ENCODE results near the gene FSD1.
"Not testable (repeated sequence)": the region's sequence is repeated elsewhere in the genome, so short reads cannot be mapped to it uniquely, and the experiment has no call there.

The FSD1 gene

DNA sequence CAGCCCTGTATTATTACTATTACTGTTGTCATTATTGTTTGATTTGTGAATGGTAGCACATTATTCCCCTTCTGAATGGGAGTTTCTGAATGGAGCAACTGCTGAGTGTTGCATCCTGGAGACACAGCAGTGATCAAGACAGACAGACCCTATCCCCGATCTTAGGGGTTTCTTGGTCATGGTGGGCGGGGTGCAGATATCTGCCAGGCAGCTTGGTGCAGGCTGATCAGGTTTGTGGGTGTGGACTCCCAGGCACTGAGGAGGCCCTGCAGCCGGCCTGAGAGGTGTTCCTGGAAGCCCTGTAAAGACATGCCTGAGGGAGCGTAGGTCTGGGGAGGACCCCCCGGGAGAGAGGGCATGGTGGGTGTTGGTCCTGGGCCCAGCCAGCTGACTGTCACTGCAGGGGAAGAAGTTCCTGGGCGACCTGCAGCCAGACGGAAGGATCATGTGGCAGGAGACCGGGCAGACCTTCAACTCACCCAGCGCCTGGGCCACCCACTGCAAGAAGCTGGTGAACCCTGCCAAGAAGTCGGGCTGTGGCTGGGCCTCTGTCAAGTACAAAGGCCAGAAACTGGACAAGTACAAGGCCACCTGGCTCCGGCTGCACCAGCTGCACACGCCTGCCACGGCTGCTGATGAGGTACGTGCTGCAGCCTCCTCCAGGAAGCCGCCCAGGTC lies 41.1 kb downstream of the FSD1 start:
- ATAC-seq (no peak), DNase-seq (no peak)

DNA sequence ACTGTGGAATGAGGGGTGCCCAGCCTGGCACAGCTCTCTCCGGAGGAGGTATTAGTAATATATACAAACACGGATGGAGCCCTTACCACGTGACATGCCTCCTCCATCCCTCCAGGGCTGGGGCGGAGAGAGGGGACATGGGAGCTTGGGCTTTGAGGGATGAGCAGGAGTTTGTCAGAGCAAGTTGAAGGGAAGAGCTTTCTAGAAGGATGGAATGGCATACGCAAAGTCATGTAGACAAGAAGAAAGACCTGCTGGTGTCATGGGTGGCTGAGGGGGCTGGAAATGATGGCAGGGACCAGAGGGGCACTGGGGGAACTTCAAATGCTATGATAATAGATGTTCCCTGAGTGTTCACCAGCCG lies 41.6 kb downstream of the FSD1 start:
- DNase-seq (no peak), ATAC-seq (no peak)

DNA sequence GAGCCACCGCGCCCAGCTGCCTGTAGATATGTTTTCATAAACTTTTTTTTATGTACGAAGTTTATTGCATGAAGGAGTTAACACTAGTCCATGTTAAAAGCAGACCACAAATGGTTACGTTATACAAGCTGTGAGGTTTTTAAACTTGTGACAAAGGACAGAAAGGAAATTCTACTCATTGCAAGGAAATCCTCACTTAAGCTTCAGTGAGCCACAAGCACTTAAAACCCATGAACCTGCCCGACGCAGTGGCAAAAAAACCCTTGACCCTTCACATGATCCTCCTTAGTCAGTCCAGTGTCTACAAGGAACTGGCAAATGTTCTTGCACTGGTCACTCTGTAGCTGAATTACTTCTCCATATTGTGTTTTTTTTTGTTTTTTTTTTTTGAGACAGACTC lies 43.1 kb downstream of the FSD1 start:
- no peak for ATAC-seq
- DNase-seq, result no peak

DNA sequence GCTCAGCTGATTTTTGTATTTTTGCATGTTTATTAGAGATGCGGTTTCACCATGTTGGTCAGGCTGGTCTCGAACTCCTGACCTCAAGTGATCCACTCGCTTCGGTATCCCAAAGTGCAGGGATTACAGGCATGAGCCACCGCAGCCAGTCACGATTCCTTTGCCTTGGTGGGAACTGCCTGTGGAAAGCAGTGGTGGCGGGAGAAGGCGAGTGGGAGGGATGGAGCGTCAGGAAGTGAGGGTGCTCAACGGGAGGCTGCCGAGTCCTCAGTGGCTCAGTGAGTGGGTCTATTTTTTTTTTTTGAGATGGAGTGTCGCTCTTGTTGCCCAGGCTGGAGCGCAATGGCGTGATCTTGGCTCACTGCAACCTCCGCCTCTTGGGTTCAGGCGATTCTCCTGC lies 44.8 kb downstream of the FSD1 start:
- ATAC-seq, DNase-seq: not testable (repeated sequence)

DNA sequence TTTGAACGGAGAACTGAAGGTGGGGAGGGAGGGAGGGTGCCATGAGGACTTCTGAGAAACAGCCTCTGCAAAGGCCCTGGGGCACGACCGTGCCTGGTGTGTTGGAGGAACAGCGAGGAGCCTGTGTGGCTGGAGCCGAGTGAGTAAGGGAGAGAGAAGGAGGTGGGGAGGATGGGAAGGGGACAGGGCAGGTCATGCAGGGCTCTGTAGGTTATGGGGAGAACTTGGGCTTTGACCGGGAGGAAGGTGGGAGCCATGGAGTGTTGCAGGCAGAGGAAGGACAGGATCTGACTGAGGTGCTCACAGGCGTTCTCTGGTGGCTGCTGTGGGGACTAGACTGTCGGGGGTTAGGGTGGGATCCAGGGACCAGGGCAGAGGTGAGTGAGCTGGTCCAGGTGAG lies 45.7 kb downstream of the FSD1 start:
- DNase-seq, result no peak
- no peak for ATAC-seq

DNA sequence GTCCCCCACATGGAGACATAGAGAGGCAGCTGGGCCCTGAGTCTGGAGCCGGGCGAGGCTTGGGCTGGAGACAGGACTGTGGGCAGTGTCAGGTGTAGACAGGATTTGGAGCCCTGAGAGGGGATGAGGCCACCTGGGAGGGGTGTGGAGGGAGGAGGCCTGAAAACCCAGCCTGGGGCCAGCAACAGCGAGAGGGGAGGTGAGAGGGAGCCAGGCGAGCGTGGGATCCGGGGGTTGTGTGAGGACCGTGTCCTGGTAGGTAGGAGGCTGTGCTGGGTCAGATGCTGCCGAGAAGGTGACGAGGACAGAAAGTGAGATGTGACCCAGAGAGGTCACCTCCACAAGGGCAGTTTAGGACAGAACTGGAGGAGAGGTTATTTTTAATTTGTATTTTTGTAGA lies 46.3 kb downstream of the FSD1 start:
- ATAC-seq (no peak), DNase-seq (no peak)

DNA sequence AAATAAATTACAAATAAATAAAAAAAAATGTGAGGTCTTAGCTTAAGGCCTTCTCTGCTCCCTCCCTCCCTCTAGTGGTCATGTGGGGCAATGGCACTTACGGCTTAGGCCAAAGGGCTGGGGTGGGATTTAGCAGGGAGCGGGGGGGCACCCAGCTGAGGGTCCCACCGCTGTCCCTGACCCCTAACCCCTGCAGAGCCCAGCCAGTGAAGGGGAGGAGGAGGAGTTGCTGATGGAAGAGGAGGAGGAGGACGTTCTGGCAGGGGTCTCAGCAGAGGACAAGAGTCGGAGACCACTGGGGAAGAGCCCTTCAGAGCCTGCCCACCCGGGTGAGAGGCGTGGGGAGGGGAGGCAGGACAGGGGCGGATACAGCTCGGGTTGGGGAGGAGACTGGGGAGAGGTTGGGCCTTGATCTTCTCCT lies 48.3 kb downstream of the FSD1 start:
- peak; percentile 74 for DNase-seq
- peak; percentile 58 for ATAC-seq

DNA sequence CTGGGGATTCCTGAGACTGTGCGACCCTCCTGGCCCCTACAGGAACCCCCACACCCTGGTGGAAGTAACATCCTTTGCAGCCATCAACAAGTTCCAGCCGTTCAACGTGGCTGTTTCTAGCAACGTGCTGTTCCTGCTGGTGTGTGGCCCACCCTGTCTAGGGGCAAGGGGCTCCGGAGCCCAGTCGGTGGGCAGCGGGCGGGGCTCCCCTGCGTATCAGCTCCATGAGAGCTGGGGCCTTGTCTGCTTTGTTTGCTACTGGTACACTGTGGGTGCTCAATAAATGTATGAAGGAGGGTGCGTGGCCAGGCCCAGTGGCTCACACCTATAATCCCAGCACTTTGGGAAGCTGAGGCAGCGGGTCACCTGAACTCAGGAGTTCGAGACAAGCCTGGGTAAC lies 49.9 kb downstream of the FSD1 start:
- ATAC-seq (no peak), DNase-seq (no peak)

DNA sequence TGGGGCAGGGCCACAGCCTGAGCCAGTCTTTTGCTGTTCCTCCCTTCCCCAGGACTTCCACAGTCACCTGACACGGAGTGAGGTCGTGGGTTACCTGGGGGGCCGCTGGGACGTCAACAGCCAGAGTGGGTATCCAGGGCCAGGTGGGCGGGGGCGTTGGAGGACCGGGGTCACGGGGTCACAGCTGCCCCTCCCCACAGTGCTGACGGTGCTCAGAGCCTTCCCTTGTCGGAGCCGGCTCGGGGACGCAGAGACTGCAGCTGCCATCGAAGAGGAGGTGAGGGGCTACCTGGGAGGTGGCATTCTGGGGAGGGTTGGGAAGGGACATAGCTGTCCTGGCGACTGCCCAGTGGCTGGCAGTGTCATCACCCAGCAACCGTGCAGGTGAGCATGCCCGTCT lies 50.5 kb downstream of the FSD1 start:
- DNase-seq (no peak), ATAC-seq (no peak)

DNA sequence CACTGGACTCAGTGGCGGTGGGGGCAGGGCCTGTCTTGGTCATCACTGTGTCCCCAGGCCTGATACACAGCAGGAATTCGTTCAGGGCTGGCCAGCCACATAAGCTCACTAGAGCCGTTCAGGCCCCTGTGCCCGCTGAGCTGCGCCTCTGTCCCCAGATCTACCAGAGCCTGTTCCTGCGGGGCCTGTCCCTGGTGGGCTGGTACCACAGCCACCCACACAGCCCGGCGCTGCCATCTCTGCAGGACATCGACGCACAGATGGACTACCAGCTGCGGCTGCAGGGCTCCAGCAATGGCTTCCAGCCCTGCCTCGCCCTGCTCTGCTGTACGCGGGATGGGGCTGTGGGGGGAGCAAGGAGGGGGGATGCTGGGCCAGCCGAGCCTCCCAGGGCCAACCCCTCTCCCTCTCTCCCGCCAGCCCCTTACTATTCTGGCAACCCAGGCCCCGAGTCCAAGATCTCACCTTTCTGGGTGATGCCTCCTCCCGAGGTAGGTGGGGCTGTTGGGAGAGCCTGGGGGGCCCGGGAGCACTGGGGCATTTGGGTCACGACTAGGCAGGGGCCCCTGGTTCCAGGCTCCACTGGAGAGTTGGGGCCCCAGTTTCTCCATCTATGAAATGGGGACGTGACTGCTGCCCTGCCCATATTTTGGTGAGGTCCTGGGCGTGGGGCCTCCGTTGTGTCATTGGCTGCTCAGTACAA lies 52.8 kb downstream of the FSD1 start:
- DNase-seq, result no peak
- ATAC-seq, result no peak

DNA sequence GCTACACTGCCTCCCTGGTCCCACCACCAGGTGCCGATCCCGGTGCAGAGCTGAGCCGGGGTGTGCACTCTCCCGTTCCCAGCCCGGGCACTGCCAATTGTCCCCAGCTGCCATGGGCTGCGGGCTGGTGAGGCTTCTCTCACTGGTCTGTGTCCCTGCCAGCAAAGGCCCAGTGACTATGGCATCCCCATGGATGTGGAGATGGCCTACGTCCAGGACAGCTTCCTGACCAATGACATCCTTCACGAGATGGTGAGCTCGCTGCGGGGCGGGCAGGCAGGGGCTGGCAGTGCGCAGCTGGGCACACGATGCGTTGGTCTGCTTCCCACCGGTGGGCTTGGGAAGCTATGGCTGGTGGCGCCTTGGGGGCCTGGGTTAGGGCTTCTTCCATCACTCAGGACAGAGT lies 53.5 kb downstream of the FSD1 start:
- no peak for DNase-seq
- ATAC-seq, result no peak

DNA sequence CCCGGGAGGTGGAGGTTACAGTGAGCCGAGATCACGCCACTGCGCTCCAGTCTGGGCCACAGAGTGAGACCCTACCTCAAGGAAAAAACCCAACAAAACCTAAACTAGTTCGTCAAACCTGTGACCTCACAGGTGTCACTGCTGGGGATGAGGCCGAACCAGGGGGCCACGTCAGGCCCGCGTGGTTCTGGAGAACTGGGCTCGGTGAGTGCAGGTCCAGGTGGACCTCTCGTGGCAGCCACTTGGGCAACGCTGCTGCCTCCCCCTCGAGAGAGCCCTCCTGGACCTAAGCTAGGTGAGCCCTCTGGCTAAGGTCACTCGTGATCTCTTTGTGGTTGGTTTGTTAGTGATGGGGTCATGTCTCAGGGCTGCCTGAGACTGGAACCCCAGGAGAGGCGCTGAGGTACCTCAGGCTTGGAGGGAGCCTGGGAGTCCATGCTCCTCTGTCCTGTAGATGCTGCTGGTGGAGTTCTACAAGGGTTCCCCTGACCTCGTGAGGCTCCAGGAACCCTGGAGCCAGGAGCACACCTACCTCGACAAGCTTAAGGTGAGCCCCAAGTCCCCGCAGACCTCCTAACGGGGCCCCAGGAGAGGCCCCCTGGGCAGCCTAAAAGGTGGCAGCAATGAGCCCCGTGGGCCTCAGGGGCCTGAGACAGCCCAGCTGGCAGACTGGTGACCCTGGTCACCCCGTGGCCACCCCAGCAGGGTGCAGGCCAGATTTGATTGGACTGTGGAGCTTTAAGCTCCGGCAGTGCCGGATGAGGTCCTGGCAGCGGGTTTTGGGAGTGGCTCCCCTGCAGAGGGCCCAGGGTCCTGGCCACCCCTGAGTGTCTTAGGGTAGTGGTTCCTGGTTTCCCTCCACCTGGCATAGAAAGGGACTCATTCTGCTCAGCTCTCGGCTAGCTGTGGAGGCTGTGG lies 54.6 kb downstream of the FSD1 start:
- ATAC-seq, result no peak

DNA sequence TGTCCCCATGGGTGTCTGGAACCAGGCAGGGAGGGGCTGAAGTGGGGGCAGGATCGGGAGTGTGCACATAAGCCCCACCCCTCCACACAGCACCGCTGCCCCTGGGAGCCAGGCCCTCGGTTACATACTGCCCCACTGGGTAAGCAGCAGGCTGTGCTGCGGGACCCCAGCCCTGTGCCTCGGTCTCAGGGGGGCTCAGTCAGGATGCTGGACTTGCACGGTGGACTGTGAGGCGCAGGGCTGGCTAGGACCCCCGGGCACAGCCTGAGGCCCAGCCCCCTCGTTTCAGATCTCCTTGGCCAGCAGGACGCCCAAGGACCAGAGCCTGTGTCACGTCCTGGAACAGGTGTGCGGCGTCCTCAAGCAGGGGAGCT lies 55.2 kb downstream of the FSD1 start:
- DNase-seq, result no peak
- no peak for ATAC-seq

More for the DNA sequence above, 54.6 kb downstream of the FSD1 start:
- DNase-seq, result no peak

DNA sequence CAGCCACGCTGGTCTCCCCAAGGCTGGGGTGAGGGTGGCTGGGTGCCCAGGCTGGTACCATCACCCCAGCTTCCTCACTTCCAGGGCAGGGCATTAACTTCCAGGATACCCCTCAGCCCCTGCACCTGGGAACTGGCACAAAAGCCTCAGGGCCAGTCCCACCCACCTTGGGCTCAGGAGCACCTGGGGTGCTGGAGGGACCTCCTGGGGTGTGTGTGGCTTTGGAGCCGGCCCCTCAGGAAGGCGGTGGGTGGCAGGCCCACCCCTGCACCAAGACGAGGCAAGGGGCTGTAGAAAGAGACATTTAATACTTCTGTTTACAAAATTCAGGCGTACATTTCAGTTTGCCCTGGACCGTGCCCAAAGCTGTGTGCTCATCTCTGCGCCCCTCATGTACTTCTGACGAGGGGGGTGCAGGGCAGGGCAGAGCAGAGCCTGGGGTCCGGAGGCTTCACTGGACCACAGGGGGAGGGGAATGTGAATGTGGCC lies 55.7 kb downstream of the FSD1 start:
- DNase-seq, result no peak
- no peak for ATAC-seq

DNA sequence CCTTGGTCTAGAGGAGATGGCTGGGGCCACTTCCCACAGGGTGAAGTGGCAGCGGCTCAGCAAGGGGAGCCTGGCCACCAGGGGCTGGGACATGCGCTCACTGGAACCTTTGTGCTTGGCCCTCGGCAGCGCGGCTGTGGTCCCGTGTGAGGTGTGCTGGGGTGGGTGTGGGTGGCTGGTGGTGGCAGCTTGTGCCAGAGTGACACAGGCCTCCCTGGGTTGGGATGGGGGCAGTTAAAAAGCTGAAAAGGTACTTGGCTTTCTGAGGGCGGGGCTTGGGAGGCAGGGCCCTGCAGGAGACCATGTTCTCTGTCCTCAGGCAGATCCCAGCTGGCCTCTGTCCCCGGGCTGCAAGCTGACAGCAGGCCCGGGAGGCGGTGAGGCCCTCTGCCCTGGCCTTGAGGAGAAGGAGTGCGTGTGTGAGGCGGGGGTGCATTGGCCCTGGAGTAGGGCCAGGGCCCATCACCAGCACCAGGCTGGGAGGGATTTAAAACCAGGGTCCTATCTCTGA lies 56.3 kb downstream of the FSD1 start:
- DNase-seq (no peak), ATAC-seq (no peak)

DNA sequence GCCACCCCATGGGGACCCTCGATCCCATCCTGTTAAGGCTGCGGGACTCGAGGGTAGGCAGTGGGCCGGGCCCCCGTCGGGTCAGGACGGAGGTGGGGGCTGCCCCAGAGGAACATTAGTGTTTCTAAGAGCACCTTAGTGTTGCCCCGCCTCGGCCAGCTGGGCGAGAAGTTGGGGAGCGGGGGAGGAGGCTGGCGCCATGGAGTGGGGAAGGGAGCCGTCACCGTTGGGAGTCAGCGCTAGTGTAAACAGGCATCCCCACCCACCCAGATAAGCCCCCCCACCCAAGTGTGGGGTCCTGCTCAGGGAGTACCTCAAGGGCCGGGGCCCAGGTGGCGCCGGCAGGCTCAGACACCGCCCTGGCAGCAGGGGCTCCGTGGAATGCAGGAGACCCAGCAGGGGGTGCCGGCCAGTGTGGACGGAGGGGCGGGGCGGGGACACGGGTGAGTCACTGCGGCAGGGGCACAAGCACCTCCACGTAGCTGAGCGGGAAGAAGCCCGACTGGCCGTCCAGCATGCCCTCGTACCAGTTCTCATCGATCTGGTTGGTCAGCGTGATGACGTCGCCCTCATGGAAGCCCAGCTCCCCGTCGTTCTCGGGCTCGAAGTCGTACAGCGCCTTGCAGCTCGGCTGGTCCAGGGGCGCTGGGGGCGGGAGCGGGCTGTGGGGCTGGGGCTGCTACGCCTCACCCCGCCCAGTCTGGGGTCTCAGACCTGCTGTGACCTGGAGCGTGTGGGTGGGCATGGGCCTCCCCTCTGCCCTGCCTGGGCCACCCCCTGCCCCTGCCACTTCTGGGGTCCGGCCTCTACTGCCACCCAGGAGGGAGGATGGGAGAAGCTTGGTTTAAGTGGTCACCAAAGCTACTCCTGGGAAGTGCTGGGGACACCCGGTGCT lies 57.0 kb downstream of the FSD1 start:
- ATAC-seq (no peak), DNase-seq (no peak)

DNA sequence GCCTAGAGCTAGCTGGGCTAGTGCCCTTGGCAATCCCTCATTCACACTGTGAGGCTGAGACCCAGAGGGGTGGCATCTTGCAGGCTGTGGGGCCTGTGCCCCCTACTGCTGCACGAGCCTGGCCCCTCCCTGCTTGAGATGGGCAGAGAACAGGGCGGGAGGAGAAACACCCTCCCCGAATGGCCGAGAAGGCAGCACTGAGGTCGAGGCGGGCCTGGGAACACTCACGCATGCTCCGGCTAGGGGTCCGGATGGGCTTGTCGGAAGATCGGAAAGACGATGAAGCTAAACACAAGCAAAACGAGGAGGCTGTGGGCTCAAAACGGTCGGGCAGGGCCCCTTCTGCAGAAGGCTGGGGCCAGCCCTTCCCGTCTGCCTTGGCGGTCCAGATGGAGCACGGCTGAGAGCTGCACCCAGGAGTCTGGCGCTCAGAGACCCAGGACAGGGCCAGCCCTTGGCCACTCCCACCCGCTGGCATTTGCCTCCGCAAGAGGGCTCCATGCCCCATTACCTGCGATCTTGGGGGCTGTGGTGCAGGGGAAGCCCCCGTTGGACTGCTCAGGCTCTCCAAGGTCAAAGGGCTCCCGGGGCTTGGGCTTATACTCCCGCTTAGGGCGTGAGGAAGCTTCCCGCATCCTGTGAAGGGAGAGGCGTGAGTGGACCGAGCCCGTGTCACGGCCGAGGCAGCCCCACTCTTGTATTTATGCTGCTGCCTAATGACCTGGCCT lies 57.9 kb downstream of the FSD1 start:
- DNase-seq (no peak), ATAC-seq (no peak)

DNA sequence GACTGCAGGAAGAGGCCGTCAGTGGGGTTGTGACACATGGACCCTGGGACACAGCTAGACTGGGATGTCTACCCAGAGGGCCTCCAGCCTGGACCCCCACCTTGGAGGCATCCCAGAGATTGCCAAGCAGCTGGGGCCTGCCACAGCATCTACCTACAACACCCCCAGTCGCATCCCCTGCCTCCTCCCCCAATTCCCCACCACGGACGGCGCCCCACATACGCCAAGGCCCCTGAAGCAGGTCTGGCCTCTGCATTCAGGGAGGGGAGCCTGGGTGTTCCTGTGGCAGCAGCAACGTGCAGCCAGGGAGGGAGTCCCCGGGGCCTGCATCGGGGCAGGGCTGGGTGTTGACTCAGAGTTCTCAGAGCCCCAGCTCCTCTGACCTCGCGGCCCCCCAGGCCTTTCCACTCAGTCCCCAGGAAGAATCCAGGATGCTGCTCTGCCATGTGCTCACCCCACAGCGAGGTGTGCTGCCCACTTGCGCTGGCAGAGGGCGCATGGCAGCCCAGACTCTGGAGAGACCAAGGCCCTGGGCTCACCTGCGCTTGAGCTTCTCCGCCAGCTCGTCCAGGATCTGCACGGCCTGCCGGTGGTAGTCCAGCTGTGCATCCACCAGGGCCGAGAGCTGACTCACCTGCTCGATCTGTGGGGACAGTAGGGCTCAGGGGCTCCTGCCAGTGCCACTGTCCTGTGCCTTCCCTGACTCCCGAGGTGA lies 58.6 kb downstream of the FSD1 start:
- no peak for ATAC-seq
- DNase-seq, result no peak

DNA sequence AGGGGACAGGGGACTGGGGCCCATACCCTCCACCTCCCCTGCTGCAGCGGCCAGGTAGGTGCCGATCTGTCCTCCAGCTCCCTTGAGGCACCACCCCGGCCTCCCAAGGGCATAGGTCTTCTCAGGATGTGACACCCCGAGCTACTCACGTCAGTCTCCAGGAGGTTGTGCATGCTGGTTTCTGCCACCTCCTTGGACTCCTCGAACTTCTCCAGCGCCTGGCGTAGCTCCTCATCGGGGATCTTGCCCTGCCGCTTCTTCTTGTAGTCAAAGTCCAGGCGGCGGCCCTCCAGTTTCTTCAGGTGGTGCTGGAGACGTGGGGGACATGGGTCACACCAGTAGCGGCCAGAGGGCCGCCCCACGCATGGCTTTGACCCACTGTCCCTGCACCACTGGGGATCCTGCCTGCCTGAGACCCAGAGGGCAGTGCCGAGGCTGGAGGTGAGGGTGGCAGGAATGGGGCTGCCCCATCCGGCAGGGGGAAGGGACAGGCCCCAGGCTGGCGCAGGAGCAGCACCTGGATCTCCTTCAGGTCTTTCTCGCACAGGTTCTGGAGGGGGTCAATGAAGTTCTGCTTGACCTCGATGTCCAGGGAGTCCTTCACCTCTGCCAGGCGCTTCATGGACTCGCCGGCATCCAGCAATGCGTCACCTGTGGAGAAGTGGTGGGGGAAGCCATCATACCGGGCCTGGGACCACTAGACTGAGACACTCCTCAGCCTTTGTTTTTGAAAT lies 59.3 kb downstream of the FSD1 start:
- DNase-seq (no peak), ATAC-seq (no peak)

DNA sequence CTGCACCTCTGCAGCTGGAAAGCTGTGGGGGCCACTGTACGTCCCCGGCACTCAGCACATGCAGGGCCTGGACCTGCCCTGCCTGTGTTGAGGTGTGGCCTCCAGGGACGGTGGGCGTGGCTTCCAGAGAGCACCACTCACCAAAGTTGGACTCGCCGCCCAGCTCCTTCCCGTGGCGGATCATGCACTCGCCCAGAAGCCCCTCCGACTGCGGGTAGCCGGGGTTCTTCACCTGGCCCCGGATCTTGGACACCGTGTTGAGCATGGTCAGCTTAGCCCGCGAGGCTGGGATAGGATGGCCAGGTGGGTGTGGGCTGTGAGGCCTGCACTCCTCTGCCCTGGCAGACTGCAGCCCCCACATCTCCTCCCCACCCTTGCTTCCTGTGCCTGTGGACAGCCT lies 60.9 kb downstream of the FSD1 start:
- ATAC-seq, result no peak
- DNase-seq, result no peak
